Measurements from ENCODE around the gene PLD1.

PLD1 gene

DNA sequence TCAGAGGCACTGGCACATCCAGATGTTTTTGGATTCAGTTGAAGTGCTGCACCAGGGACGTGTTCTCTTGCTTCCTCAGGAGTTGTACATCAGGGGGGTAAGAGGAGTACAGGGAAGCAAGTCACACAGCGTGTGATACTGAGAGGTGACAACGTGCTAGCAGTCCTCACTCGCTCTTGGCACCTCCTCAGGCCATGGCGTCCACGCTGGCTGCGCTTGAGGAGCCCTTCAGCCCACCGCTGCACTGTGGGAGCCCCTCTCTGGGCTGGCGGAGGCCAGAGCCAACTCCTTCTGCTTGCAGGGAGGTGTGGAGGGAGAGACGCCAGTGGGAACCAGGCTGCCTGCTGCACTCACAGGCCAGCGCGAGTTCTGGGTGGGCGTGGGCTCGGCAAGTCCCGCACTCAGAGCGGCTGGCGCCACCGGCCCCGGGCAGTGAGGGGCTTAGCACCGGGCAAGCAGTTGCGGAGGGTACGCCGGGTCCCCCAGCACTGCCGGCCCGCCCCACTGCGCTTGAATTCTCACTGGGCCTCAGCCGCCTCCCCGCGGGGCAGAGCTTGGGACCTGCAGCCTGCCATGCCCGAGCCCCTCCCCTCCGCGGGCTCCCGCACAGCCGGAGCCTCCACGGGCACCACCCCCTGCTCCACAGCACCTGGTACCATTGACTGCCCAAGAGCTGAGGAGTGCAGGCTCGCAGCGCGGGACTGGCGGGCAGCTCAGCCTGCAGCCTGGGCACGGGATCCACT is 64.5 kb downstream of the PLD1 start:
- DNase-seq (ENCODE audit: low read depth), result no peak

DNA sequence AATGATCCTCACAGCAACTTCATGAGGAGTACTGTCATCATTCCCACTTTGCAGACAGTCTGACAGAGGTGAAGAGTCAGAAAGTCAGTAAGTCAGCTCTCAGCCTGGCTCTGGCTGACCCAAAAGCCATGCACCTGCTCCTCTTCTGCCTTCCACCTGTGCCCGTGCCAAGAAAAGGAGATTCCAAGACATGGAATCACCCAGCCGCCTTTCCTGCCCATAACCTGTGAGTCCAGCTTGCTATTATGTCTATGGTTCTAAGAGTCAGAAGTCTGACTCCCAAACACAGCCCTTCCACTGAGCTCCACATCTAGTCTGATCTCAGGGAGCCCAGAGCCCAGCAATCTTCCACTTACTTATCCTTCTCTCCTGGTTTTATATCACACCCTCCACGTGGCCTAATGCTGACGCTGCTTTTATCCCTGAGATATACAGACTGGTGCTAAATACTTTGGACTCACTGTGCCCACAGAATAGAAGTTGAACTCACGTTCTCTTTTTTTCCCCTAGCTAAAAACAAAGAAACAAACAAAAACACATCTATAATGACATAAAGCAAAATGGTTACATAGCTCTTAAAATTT is 66.0 kb downstream of the PLD1 start:
- DNase-seq (ENCODE audit: low read depth), result no peak

DNA sequence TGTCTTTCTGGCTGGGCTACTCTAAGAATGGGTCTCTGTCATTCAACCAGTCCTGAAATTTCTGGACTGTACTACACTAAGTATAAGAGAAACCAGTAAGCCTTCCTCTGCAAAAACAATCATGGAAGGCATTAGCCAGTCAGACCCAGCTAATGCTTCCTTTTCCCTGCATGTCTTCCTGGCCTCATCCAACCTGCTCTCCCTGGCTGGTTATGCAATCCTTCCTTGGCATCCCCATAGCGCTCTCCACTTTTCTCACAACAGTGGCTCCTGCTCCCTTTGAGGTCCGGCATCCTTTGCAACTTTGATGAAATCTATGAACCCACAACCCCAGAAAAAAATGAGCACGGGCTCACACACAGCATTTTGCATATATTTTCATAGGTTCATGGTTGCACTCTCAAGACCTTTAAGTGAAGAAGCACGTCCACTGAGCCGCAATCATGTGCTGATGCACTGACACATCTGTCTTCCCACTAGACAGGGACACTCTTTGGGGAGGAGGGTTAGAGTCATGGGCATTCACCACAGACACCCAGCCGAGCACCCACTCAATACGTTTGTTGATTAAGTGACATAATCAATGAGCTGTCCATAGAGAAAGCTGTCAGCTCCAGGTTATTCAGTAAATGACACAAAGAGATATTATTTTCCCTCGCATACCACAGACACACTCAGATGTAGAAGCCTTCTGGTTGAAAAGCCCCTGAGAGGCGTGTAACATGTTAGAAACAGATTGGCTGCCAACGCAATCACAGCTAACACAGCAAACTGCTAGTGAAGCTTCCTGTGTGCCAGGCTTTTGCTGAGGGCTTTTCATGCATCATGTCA is 66.7 kb downstream of the PLD1 start:
- no peak for DNase-seq (ENCODE audit: low read depth)

GRCh38 chr3:171741377-171741776 is 68.9 kb downstream of the PLD1 start:
- DNase-seq (ENCODE audit: low read depth), result no peak

- no peak for DNase-seq (ENCODE audit: low read depth)
Measured at GRCh38 chr3:171736556-171736955, 73.7 kb downstream of the PLD1 start.

DNA sequence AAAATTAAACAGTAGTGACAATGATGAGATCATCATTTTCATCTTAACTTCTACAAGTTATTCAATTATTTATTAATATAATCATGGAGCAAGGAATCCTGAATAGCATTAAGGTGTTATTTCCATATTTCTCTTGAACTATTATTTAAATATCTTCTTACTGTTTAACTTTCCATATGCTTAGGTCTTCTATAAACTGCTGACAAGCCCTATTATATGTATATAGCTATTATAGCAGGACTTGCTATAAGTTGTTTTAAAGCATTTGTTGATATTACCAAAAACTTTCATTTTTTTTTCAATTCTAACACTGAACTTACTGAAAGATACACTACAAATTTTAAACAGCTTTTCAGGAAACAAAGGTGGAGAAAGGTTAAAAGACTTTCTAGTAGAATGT is 76.7 kb downstream of the PLD1 start:
- DNase-seq (ENCODE audit: low read depth), result no peak

DNA sequence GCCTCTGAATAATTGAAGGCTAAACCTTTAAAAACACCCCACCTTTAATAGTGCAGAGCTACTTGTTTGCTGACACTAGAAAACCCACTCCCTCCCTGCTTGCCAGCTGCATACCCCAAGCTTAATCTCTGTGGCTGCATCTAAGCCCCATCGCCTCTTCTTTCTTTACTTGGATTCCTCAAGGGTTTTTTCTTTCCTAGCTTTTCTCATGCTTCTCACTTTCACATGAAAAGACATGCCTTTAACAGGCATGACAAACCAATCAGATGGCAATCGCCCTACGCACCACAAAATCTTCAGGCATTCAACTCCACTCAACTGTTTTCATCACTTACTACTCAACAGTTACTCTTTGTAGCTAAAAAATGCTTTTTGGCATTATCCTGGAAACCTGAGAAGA is 77.5 kb downstream of the PLD1 start:
- DNase-seq (ENCODE audit: low read depth), result no peak

- no peak for DNase-seq (ENCODE audit: low read depth)
Measured at GRCh38 chr3:171731691-171732090, 78.6 kb downstream of the PLD1 start.

DNA sequence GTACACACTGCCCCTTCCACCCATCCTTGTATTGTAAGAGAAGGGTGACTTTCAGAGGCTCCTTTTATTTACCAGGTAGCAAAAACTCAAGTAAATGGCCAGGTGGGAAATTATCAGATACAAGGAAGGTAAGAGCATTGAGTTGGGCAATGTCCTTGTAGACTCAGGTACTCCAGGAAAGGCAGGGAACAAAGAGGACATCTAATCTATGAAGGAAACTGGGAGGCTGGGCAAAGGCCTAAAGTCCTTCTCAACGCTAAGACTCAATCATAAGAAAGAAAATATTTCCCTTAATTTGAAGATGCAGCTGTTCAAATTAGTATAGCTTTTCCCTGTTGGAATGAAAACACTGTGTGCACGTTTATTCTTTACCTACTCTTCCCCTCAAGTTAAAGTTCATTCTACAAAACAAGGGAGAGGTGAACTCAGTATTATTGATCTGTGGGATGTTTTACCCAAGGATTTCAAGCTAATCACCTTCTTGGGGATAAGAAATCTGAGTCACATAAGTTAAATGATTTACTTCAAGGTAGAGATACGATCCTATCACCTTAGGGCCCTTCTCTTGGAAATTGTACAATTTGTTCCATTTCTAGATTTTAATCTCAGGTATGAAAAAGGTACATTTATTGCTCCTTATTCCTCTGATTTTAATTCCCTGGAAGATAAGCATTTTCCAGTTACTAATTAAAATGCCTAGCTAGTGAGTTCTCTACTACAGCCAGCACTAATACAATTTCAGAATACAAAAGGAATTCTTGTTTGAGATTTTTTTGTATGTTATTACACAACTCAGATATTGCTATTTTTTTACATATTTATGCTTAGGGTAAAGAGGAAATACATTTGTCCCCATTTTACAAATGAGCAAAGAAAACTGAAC is 80.6 kb downstream of the PLD1 start:
- DNase-seq (ENCODE audit: low read depth), result no peak

DNA sequence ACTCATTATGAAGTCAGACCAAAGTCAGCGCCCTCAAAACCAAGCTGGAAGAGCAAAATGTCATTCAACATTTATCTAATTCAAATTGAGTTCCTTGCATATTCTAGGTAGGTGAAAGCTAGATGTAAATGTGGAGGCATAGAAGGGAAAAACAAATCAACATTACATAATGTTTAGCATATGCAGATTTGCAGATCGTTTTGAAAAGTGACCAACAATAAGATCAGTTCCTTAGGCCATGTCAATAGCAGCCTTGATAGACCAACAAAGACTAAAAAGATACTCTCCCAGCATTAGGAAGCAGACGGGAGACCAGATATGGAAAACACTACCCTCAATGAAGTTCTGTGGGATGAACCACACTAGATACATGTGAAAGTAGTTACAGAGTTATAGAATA is 83.0 kb downstream of the PLD1 start:
- no peak for DNase-seq (ENCODE audit: low read depth)

GRCh38 chr3:171718493-171719185 is 91.6 kb downstream of the PLD1 start:
- no peak for DNase-seq (ENCODE audit: low read depth)

GRCh38 chr3:171715155-171715554 is 95.1 kb downstream of the PLD1 start:
- no peak for DNase-seq (ENCODE audit: low read depth)

- no peak for DNase-seq (ENCODE audit: low read depth)
Measured at GRCh38 chr3:171712171-171712938, 97.9 kb downstream of the PLD1 start.

GRCh38 chr3:171711461-171712170 is 98.7 kb downstream of the PLD1 start:
- DNase-seq (ENCODE audit: low read depth), result no peak

GRCh38 chr3:171710359-171710758 is 99.9 kb downstream of the PLD1 start:
- no peak for DNase-seq (ENCODE audit: low read depth)

DNA sequence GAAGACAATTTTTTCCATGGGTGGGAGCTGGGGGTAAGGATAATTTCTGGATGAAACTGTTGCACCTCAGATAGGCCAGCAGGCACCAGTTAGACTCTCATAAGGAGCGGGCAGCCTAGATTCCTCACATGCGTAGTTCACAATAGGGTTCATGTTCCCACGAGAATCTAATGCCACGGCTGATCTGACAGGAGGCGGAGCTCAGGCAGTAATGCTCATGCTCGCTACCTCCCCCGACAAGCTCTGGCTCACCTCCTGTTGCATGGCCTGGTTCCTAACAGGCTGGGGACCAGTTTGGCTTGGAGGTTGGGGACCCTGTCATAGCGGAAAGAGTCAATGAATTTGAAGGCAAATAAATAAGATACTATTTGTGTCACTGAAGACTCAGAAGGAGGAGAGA is 105.5 kb downstream of the PLD1 start:
- DNase-seq (ENCODE audit: low read depth), result no peak

DNA sequence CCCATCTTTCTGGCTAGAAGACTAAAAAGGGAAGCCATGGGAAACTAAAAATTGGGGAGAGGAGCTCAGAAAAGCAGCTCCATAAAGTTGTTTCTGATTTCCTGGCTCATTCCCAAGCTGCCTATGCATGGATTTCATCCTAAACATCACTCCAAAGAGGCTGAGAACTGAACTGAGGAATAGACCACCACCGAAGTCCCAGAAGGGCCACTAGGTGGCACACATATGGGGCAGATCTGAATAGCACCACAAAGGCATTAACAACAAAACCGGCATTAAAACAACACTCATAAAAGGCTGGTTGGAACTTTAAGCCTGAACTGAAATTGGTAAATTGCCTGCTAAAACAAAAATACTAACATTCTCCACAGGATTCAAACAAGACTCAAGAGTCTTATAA is 106.3 kb downstream of the PLD1 start:
- DNase-seq (ENCODE audit: low read depth), result no peak

DNA sequence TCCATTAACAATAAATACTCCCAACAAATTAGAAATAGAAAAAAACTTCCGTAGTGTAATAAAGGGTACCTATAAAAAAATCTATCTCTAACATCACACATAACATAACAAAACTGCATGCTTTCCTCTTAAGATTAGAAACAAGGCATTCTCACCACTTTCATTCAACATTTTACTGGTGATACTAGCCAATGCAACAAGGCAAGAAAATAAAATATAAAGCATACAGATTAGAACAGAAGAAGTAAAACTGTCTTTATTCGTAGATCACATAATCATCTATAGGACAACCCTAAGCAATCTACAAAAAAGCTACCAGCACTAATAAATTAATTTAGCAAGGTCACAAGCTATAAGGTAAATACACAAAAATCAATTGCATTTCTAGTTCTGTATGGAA is 107.1 kb downstream of the PLD1 start:
- DNase-seq (ENCODE audit: low read depth), result no peak

- DNase-seq (ENCODE audit: low read depth), result no peak
Measured at GRCh38 chr3:171700653-171701052, 109.6 kb downstream of the PLD1 start.

DNA sequence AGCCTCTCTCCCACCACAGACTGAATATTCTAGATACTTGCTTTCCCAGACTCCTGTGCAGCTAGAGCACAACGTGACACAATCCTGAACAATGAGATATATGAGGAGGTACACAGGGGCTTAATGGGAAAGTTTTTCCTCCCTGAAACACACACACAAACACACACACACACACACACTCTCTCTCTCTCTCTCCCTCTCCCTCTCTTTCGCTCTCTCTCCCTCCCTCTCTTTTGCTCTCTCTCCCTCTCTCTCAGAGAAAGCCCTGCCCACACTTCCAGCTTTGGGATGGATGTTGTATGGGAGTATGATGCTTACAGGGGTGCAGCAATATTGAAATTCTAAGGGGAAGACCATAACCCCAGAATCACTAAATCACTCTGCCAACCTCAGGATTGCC is 110.1 kb downstream of the PLD1 start:
- DNase-seq (ENCODE audit: low read depth), result no peak
